Testis (tissue), 3 donors: ENCODE data around the gene SCAP. TPM values are rescaled to one million over a fixed set of nuclear protein-coding genes. Genes with fewer than 3 reads are reported as not detected.

Source experiments
- DNase-seq: peaks from one replicate; pipeline ENCODE4 v3.0.0-alpha.2; 2019
- H3K27ac ChIP-seq, 2 donors: fragments of 200-600 bp; sonication (generic); one replicate each; pipeline ENCODE4 v1.5.1; 2019
- H3K27me3 ChIP-seq: fragments of 200-600 bp; sonication (generic); one replicate; pipeline ENCODE4 v1.5.1; 2019
- H3K36me3 ChIP-seq: fragments of 200-600 bp; sonication (generic); one replicate; pipeline ENCODE4 v1.5.1; 2017; ENCODE audit warnings: low read depth; ENCODE audit errors: missing control alignments
- H3K4me1 ChIP-seq: fragments of 200-600 bp; sonication (generic); one replicate; pipeline ENCODE4 v1.5.1; 2019
- H3K4me3 ChIP-seq, 2 donors: fragments of 200-600 bp; sonication (generic); one replicate each; pipeline ENCODE4 v1.5.1; 2017 to 2019
- H3K9me3 ChIP-seq: fragments of 200-600 bp; sonication (generic); one replicate; pipeline ENCODE4 v1.5.1; 2017
- CTCF ChIP-seq, 3 experiments: fragments of 450-650 bp in 2 of 3; fragments of 200-600 bp in 1 of 3; sonication (generic) in 1 of 3; IDR thresholded peaks; one replicate each; pipeline ENCODE4 v1.5.1; 2016 to 2019; ENCODE audit warnings: antibody characterized with exemption in 3 of 3, mild to moderate bottlenecking in 2 of 3, moderate library complexity in 1 of 3
- POLR2A ChIP-seq: fragments of 450-650 bp; IDR thresholded peaks from one replicate; pipeline ENCODE4 v1.6.1; 2017; ENCODE audit warnings: antibody characterized with exemption, mild to moderate bottlenecking, moderate library complexity
- WGBS, 2 donors: methylation state at CpG; one replicate each; pipeline ENCODE4 v1.1.5; 2018; 5-methylcytosine and 5-hydroxymethylcytosine counted together
- intact Hi-C: fragments of 100-400 bp; cut with DNase I; formaldehyde crosslinking; loops from one replicate; pipeline ENCODE4 v1.15.1; 2023; ENCODE audit warnings: low total_unique reads
- polyA plus RNA-seq: library from polyadenylated mRNA; stranded (reverse); fragments of 350-450 nt; fragmentation: Illumina TruSeq; extraction: RNeasy Lipid Tissue Mini Kit (QIAGEN cat#74804); gene quantifications from one replicate; pipeline ENCODE4 v1.2.3, GENCODE V29; 2014; ENCODE audit warnings: low read depth, low replicate concordance; ENCODE audit not compliant: insufficient read depth
- small RNA-seq, 2 donors: library from RNA; depleted of rRNA; stranded (forward); fragments of <200 nt; gene quantifications; one replicate each; pipeline ENCODE3, GENCODE V24; 2016
- total RNA-seq, 2 donors: library from RNA; depleted of rRNA; stranded (reverse); fragments of >200 nt; gene quantifications; one replicate each; pipeline ENCODE4 v1.2.3, GENCODE V29; 2016

Gene SCAP
- total and polyA plus RNA-seq, 3 donors from 2014 or later = 120 to 313 (median 276) TPM

- H3K4me3 ChIP-seq = no peak overlapping the region
- H3K9me3 ChIP-seq = no peaks in the 10 kb centered on the region
- no peak for DNase-seq
- intact Hi-C loops = no loop called here
- H3K27me3 ChIP-seq = no peaks in the 10 kb centered on the region
- WGBS, 2 donors = 57 to 60% methylated on average over 11 of the region's 11 CpGs
- H3K4me1 ChIP-seq = no peaks in the 10 kb centered on the region
- H3K36me3 ChIP-seq = no peaks in the 10 kb centered on the region
- TF ChIP-seq POLR2A (no peak), CTCF (IDR thresholded peaks at IDR 0.05) (no peak)
- no peak overlapping the region for H3K27ac ChIP-seq
These were observed 110.3 kb downstream of the SCAP start for GRCh38 chr3:47365213-47366153.

Small RNA genes within 50 kb of the gene (small RNA-seq; reads per million reads assigned to genes)
- gene AC099778.2 = 0 reads per million in 2 donors

Other genes with a start within 250 kb of the SCAP start
- 10 to 100 TPM; 37.2 to 53.0 TPM for gene KIF9, start 193.1 kb downstream of the SCAP start, total RNA-seq
- gene KIF9, start 193.1 kb downstream of the SCAP start, polyA plus RNA-seq = 115 TPM
- 10 to 100 TPM; 24.7 to 26.2 TPM for gene KLHL18, start 193.0 kb downstream of the SCAP start, total RNA-seq
- gene KLHL18, start 193.0 kb downstream of the SCAP start, polyA plus RNA-seq = 17.6 TPM
- 100 to 1,000 TPM in 1 of 2 donors, 10 to 100 TPM in 1; 89.3 to 141 TPM for gene PTPN23, start 94.9 kb downstream of the SCAP start, total RNA-seq
- 30.5 TPM for gene PTPN23, start 94.9 kb downstream of the SCAP start, polyA plus RNA-seq
- 10 to 100 TPM; 39.7 to 44.1 TPM for gene ELP6, start 37.8 kb upstream of the SCAP start, total RNA-seq
- 68.4 TPM for gene ELP6, start 37.8 kb upstream of the SCAP start, polyA plus RNA-seq
- 1 to 10 TPM; 2.4 to 2.7 TPM for gene CSPG5, start 102.9 kb upstream of the SCAP start, total RNA-seq
- gene CSPG5, start 102.9 kb upstream of the SCAP start, polyA plus RNA-seq = 4.9 TPM